K562 (cell line): ENCODE data around the gene POLN. TPM values are rescaled to one million over a fixed set of nuclear protein-coding genes. Genes with fewer than 3 reads are reported as not detected.

Experiments
- ARID1B ChIP-seq: fragments of 450-650 bp; IDR thresholded peaks from 2 replicates; pipeline ENCODE4 v1.6.1; 2016; ENCODE audit warnings: antibody characterized with exemption, mild to moderate bottlenecking, inconsistent platforms
- ETS2 ChIP-seq: IDR thresholded peaks from 2 replicates; pipeline ENCODE4 v1.6.1; 2016; ENCODE audit warnings: borderline replicate concordance, missing genetic modification characterization, mild to moderate bottlenecking, moderate library complexity, missing compliant biosample characterization; ENCODE audit not compliant: poor library complexity, severe bottlenecking
- HDGF ChIP-seq: fragments of 450-650 bp; IDR thresholded peaks from 2 replicates; pipeline ENCODE4 v1.6.1; 2016
- HNRNPLL ChIP-seq: fragments of 200-400 bp; formaldehyde crosslinking; IDR thresholded peaks from 2 replicates; pipeline ENCODE4 v1.6.1; 2017; ENCODE audit warnings: low read length, low read depth, mild to moderate bottlenecking; ENCODE audit not compliant: poor library complexity, severe bottlenecking
- HNRNPUL1 ChIP-seq: fragments of 200-400 bp; formaldehyde crosslinking; IDR thresholded peaks from 2 replicates; pipeline ENCODE4 v1.6.1; 2017; ENCODE audit warnings: low read length
- MEF2A ChIP-seq: IDR thresholded peaks from 2 replicates; pipeline ENCODE4 v1.6.1; 2011; ENCODE audit warnings: low read depth, mild to moderate bottlenecking, low read length, moderate library complexity; ENCODE audit not compliant: control insufficient read depth
- MEIS2 ChIP-seq: fragments of 450-650 bp; IDR thresholded peaks from 2 replicates; pipeline ENCODE4 v1.6.1; 2014; ENCODE audit warnings: mild to moderate bottlenecking; ENCODE audit not compliant: partially characterized antibody
- RCOR1 ChIP-seq, 2 experiments: IDR thresholded peaks; 2 replicates each; pipeline ENCODE4 v1.6.1; 2012; ENCODE audit warnings: low read depth in 2 of 2, low read length in 2 of 2, borderline replicate concordance in 1 of 2, improper control_type of control experiment in 1 of 2
- SMAD1 ChIP-seq: fragments of 150-350 bp; IDR thresholded peaks from 2 replicates; pipeline ENCODE4 v1.6.1; 2014; ENCODE audit warnings: low read length, low read depth; ENCODE audit not compliant: partially characterized antibody
- SREBF1 ChIP-seq: fragments of 150-350 bp; IDR thresholded peaks from 2 replicates; pipeline ENCODE4 v1.6.1; 2014; ENCODE audit warnings: antibody characterized with exemption, low read depth, low read length, borderline replicate concordance
- TFAP4 ChIP-seq: sonication (generic); formaldehyde crosslinking; IDR thresholded peaks from 2 replicates; pipeline ENCODE4 v1.8.0; 2022; ENCODE audit warnings: missing genetic modification reagents, mild to moderate bottlenecking, moderate library complexity, borderline replicate concordance
- ZNF3 ChIP-seq: fragments of 250-450 bp; sonication (Bioruptor Pico); IDR thresholded peaks from 2 replicates; pipeline ENCODE4 v1.5.0; 2021; ENCODE audit warnings: mild to moderate bottlenecking, moderate library complexity
- ZNF518B ChIP-seq: fragments of 250-450 bp; sonication (Bioruptor Pico); IDR thresholded peaks from 2 replicates; pipeline ENCODE4 v1.5.0; 2021; ENCODE audit warnings: mild to moderate bottlenecking, moderate library complexity
- ZNF551 ChIP-seq: fragments of 250-450 bp; sonication (Bioruptor Pico); IDR thresholded peaks from 2 replicates; pipeline ENCODE4 v1.5.0; 2021; ENCODE audit warnings: mild to moderate bottlenecking, moderate library complexity
- polyA plus RNA-seq, 8 experiments: library from polyadenylated mRNA; depleted of rRNA in 4 of 8; stranded (reverse) in 5 of 8; unstranded in 3 of 8; fragments of >200 nt; fragmentation: Nextera tagmentation in 2 of 8; fragmentation: Illumina TruSeq in 1 of 8; extraction: Ambion mirVana in 2 of 8; extraction: Trizol in 1 of 8; gene quantifications; 2 replicates each; pipeline versions ENCODE4 v1.2.1 to v1.2.3, GENCODE V29; 2011 to 2014; ENCODE audit warnings: inconsistent platforms in 1 of 8, missing spikeins in 1 of 8
- total RNA-seq, 7 experiments: library from RNA; depleted of rRNA in 6 of 7; stranded (reverse); fragments of >200 nt in 6 of 7; fragmentation: Illumina TruSeq in 2 of 7; extraction: Trizol in 2 of 7; gene quantifications; 2 replicates each; pipeline versions ENCODE4 v1.2.1 to v1.2.3, GENCODE V29; 2011 to 2021; ENCODE audit warnings: low replicate concordance in 1 of 7
- TF ChIP-seq, protein P1 (sequence below): fragments of 250-450 bp; sonication (Bioruptor Pico); IDR thresholded peaks from 2 replicates; pipeline ENCODE4 v1.5.0; 2021; ENCODE audit warnings: mild to moderate bottlenecking, borderline replicate concordance
- TF ChIP-seq, protein P2 (sequence below): sonication (generic); formaldehyde crosslinking; IDR thresholded peaks from 2 replicates; pipeline ENCODE4 v1.8.1; 2023; ENCODE audit warnings: mild to moderate bottlenecking, missing genetic modification reagents, moderate library complexity

Gene POLN
- total and polyA plus RNA-seq, 9 of the 15 experiments (the other 6 are each of a cell fraction or from before 2014, with no cell fraction given): 0.08 to 0.91 (median 0.32) TPM

DNA sequence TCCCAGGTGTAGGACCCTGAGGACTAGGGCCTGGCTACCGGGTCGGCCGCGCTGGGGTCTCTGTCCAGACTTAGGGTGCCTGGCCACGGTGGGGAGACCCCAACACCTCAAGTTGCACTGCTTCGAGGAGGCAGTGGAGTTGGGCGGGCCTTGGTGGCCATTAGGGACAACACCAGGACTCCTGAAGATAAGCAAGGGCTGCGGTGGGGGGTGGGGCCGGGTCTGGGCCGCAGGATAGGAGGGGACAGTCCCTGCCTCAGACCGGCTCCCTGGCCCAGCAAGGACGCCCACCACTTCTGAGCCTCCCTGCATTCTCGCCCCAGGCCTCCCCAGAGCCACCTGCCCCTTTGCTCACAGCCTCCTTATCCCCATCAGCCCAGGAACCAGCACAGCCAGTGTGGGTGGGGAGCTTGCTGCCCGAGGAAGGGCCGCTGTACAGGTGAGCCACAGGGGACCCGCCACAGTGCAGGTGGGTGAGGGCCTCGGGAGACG is 25.4 kb upstream of the POLN start (continued):
- TF ChIP-seq TFAP4: peak; percentile 46; the same call in 1 of the 2 replicates
- no peak for TF ChIP-seq ZNF518B (CRISPR knock-in tag)
- no peak for TF ChIP-seq SMAD1
- TF ChIP-seq, protein P1, sequence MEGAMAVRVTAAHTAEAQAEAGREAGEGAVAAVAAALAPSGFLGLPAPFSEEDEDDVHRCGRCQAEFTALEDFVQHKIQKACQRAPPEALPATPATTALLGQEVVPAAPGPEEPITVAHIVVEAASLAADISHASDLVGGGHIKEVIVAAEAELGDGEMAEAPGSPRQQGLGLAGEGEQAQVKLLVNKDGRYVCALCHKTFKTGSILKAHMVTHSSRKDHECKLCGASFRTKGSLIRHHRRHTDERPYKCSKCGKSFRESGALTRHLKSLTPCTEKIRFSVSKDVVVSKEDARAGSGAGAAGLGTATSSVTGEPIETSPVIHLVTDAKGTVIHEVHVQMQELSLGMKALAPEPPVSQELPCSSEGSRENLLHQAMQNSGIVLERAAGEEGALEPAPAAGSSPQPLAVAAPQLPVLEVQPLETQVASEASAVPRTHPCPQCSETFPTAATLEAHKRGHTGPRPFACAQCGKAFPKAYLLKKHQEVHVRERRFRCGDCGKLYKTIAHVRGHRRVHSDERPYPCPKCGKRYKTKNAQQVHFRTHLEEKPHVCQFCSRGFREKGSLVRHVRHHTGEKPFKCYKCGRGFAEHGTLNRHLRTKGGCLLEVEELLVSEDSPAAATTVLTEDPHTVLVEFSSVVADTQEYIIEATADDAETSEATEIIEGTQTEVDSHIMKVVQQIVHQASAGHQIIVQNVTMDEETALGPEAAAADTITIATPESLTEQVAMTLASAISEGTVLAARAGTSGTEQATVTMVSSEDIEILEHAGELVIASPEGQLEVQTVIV (CRISPR knock-in tag): no peak
- peak in 1 of 2 experiments; percentile 32; a peak in 1 of 4 replicates for TF ChIP-seq RCOR1 (IDR thresholded peaks at IDR 0.05; ENCODE audit: borderline replicate concordance in 1 of 2, low read depth in 2 of 2, low read length in 2 of 2)
- no peak for TF ChIP-seq MEF2A
- TF ChIP-seq ZNF3 (CRISPR knock-in tag): no peak
- peak; percentile 79 for TF ChIP-seq ARID1B
- TF ChIP-seq MEIS2: no peak
- TF ChIP-seq HNRNPLL: no peak
- no peak for TF ChIP-seq HNRNPUL1
- no peak for TF ChIP-seq SREBF1
- no peak for TF ChIP-seq ETS2 (tag)
- TF ChIP-seq HDGF: no peak
- TF ChIP-seq ZNF551 (CRISPR knock-in tag): no peak
- TF ChIP-seq, protein P2, sequence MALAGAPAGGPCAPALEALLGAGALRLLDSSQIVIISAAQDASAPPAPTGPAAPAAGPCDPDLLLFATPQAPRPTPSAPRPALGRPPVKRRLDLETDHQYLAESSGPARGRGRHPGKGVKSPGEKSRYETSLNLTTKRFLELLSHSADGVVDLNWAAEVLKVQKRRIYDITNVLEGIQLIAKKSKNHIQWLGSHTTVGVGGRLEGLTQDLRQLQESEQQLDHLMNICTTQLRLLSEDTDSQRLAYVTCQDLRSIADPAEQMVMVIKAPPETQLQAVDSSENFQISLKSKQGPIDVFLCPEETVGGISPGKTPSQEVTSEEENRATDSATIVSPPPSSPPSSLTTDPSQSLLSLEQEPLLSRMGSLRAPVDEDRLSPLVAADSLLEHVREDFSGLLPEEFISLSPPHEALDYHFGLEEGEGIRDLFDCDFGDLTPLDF: no peak
